Uterus (tissue), 2 donors: ENCODE data around the gene BSX.

Experiments
- CTCF ChIP-seq, 4 experiments: fragments of 200-600 bp in 2 of 4; fragments of 450-650 bp in 2 of 4; sonication (generic) in 2 of 4; IDR thresholded peaks; one replicate each; pipeline ENCODE4 v1.5.1; 2016 to 2019; ENCODE audit warnings: antibody characterized with exemption in 4 of 4, mild to moderate bottlenecking in 2 of 4, moderate library complexity in 1 of 4
- POLR2A ChIP-seq, 2 donors: fragments of 450-650 bp; IDR thresholded peaks; one replicate each; pipeline ENCODE4 v1.6.1; 2016; ENCODE audit warnings: antibody characterized with exemption in 2 of 2, mild to moderate bottlenecking in 1 of 2, moderate library complexity in 1 of 2

- TF ChIP-seq CTCF (IDR thresholded peaks at IDR 0.05) (no peak), POLR2A (IDR thresholded peaks at IDR 0.05) (no peak)
Measured at GRCh38 chr11:122981388-122982264, at the start of gene BSX.
